Measurements from ENCODE around the gene TBC1D23.

GRCh38 chr3:100340527-100340926 is 79.7 kb downstream of the TBC1D23 start:
- TF ChIP-seq CTCF (IDR thresholded peaks at IDR 0.05) (no peak), POLR2A (IDR thresholded peaks at IDR 0.05) (no peak)

Data from heart left ventricle (tissue), 13 donors.